Hematopoietic multipotent progenitor cell (in vitro differentiated cells): Measurements from ENCODE around the gene HOPX. TPM values are rescaled to one million over a fixed set of nuclear protein-coding genes. Genes with fewer than 3 reads are reported as not detected.
A peak's percentile ranks its signal among the peaks of the same experiment; 100 is the strongest.
"Not testable (repeated sequence)": the region's sequence is repeated elsewhere in the genome, so short reads cannot be mapped to it uniquely, and the experiment has no call there.

Experiments used
- DNase-seq, 3 donors: peaks; one replicate each; pipeline ENCODE4 v3.0.0-alpha.2; 2011 to 2015; ENCODE audit warnings: low read depth in 2 of 3, low spot score in 2 of 3
- total RNA-seq: library from RNA; depleted of rRNA; stranded (reverse); fragments of >200 nt; gene quantifications from one replicate; pipeline ENCODE4 v1.2.3, GENCODE V29; 2012

Gene HOPX
- total RNA-seq, 1 donor: 134 TPM

DNA sequence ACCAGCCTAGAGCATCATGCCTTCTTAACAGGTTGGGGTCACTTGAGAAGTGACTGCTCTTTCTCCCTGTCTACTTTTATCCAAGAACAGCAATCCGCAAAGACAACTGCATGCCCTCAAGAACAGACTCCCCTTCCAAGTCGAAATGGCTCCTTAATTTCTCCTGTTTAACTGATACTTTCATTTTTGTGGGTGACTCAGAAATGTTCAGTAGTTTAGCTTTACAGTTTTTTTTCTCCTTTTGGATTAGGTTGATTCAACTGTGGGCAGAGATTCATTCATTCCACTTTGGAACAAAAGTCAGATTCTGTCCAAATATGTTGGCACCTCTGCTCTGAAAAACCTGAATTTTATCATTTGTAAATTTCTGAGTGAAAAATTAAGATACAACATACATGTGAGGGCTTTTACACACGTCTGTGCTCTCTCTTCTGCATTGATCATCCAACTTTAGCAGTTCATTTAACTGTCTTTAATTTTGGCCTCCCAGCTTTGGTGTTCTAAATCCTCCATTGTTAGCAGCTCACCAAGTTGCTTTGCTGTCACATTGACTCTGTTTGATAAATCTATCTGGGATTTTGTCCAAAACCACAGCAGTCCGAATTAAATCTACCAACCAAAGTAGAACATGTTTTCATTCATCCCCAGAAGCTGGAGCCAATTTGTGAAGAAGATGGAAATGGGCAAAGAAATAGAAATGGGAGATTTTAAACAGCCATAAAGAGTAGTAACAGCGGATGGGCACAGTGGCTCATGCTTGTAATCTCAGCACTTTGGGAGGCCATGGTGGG, 50.0 kb downstream of the HOPX start:
- no peak for DNase-seq

DNA sequence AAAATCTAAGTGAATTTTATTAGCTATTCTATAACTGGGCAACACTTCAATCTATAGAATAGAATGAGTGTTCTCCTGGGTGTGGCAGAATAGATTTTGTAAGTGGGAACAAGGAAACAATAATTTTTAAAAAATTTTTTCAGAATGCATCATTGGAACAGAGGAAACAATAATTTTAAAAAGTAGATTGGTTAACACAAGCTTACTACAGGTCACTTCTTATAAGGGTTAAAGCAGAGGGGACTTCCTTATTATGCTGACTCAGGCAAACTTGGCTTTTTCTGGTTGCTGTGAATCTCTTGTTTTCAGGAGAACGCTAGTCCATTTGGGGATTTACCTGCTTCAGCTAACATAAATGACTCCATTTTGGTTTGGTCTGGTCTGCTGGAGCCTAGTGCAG, 52.5 kb downstream of the HOPX start:
- no peak for DNase-seq

DNA sequence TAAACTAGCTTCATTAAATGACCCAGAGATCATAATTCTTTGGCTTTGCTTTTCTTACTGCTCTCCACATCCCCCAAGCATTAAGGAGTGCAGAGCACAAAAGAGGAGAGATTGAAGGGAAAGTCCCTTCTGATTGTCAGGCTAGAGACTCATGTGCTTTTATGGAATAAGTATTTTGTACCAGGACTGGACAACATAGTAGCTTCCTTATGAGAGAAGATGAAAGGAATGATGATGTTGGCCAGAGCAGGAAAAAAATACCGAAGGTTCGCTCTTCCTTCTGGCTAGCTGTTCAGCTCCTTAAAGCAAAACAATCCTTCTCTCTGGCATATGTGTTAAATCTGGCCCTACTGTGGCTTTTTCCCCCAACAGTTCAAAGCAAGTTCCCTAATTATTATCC, 53.1 kb downstream of the HOPX start:
- no peak for DNase-seq

DNA sequence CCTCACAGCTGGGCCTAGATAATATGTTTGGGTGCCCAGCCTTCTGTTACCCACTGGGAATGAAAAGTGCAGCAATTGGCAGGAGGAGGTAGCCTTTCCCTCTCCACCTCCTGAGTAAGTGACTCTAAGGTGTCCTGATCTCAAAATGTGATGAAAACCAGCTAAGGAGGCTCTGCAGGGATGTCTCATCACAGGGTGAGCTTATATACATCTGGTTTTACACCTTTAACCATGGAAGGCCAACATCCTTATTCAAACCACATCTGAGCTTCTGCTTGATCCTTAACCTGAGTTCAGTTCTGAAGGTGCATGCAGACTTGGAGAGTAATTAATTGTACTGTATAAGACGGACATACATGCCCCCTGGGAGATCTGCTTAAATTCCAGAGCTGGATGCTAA, 53.7 kb downstream of the HOPX start:
- DNase-seq: no peak

DNA sequence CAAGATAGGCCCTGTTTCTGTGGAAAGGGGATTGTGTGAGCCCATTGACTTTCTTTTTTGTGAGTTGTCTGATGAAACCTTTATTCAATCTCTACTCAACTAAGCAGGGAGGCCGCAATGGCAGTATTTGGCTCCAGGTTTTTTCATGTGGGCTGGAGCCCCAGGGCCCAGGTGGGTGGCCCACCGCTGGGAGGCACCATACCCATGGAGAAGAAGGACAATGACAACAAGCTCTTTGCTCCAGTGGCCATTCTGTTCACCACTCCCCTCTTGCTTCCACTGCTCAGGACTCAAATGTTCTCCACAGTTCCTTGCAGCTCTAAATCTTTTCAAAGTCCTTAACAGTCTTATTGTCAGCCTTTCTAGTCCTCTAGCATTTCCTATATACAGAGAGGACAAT, 54.1 kb downstream of the HOPX start:
- DNase-seq: no peak

DNA sequence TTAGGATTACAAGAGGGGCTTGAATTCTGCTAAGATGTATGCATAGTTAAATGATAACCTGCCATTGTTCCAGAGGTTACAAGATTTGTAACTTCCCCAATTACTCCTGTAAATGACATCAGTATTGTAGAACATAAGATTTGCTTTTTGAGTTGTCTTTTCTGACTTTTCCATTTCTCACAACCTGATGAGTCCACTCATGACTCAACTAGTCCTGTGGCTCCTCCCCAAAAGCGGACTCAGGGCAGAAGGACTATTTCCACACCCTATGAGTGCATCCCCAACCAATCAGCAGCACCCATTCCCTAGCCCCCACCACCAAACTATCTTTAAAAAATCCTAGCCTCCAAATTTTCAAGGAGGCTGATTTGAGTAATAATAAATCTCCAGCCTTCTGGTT, 54.7 kb downstream of the HOPX start:
- no peak for DNase-seq

DNA sequence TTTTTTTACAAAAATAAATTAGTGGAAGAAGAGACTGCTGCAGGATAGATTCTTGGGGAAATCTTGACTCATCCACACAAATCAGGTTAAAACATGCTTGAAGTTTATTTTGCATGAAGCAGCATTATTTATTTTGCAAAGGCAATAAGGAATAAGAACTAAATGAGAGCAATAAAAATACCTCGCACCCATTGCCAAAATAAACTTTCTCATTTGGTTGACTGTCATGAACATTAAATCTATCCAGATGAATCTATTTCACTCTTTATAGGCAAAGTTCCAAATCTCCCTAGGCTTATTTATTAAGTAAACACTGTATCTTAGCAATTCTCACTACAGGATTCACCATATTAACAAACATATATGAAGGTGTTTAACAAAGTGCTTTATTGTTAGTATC, 58.9 kb downstream of the HOPX start:
- DNase-seq: no peak

DNA sequence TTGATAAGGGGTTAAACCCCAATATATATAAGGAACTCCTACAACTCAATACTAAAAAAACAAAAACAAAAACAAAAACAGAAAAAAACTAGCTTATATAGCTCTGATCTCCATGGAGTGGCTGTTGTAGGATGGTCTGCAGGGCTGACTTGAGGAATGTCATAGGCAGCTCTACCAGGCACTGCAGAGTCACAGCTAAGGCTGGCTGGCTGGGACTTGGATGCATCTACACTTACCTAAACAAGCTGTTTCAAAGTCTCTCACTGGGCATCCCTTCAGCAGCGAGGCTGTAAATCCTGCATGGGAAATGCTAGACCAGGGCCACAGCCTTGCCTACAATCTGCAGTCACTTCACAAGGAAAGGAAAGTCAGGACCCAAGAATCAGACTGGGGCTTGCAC, 61.3 kb downstream of the HOPX start:
- DNase-seq: no peak

DNA sequence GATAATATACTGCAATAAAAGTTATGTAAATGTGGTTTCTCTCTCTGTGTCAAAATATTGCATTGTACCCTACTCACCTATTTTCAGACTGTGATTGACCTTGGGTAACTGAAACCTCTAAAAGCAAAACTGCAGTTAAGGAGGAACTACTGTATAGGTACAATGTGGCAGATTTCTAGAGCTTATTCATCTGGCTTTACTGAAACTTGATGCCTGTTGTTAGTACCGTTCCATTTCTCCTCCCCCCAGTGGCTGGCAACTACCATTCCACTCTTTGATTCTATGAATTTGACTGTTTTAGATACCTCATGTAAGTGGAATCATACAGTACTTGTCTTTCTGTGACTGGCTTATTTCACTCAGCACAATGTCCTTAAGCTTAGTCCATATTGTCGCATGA, 61.9 kb downstream of the HOPX start:
- peak in 1 of 3 donors; percentile 23 for DNase-seq

DNA sequence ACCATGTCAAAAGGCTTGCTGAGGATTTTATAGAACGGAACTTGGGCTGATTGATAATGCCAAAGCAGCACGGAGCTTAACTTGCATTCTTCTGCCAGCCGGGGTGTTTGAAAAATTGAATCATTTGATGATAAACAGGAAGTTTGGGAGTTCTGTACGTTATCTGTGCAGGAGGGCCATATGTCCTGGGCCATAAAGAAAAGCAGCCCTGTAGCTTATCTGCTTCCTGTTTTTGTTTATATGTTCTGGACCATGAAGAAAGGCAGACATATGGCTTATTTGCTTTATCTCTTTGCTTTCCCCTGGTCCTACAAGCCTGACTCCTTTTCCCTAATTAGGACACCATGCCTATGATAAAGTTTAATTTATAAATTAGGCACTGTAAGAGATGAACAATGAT, 62.4 kb downstream of the HOPX start:
- no peak for DNase-seq

DNA sequence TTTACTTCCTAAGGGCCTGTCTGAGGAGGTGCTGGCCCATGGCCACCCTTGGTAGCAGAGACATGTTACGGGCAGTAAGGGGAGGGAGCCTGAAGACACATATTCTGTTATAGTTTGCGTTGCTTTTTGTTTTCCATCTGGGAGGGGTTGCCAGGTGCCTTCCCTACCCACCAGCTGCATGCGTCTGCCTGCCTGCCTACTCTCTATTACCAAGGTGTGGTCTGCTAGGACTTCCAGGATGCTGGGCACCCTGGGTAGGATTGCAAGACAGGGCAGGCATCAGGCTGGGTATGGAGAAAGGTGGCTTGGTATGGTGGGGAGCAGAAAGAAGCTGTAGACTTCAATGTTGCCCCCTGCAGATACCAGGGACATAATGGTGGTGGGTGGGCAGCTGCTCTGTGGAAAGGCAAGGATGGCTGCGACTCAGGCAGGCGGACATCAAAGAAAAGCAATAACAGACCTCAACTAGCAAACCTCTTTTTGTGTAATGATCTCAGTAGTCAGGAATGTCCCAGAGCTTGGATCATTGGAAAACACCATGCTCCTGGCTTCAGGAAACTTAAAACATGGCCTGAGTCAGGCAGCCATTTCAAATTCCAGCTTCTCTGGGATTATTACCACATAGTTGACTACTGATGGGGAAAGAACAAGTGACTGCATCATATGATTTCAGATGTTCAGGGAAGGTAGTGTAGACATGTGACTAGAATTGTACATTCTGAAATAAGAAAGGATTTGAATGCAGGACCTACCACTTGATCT, 67.8 kb downstream of the HOPX start:
- DNase-seq: no peak

DNA sequence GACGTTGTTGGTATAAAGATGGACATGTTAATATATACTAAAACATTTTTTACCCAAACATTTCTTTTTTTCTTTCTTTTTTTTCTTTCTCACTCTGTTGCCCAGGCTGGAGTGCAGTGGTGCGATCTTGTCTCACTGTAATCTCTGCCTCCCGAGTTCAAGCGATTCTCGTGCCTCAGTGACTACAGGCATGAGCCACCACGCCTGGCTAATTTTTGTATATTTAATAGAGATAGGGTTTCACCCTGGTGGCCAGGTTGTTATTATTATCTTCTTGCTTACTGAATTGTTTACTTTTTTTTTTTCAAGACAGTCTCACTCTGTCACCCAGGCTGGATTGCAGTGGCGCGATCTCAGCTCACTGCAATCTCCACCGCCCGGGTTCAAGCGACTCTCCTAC, 68.8 kb downstream of the HOPX start:
- DNase-seq: no peak

DNA sequence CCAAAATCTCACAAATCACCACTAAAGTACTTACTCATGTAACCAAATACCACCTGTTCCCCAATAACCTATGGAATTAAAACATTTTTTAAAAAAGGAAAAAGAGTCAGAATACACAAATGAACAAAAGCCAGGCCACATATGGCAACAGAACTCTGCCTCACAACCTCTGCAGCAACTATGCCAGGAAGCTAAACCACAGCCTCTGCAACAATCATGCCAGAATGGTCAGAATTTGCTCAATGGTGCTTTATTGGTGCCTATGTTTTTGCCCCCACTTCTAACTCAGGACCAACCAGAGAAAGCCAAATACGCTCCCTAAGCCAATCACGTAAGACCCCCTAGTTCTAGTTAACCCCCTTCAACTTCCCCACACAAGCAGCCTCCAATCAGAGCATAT, 69.6 kb downstream of the HOPX start:
- no peak for DNase-seq

DNA sequence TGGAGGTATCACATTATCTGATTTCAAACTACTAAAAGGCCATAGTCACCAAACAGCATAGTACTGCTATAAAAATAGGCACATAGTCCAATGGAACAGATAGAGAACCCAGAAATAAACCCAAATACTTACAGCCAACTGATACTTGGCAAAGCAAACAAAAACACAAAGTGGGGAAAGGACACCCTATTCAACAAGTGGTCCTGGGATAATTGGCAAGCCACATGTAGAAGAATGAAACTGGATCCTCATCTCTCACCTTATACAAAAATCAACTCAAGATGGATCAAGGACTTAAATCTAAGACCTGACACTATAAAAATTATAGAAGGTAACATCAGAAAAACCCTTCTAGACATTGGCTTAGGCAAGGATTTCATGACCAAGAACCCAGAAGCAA, 70.9 kb downstream of the HOPX start:
- not testable (repeated sequence) for DNase-seq

DNA sequence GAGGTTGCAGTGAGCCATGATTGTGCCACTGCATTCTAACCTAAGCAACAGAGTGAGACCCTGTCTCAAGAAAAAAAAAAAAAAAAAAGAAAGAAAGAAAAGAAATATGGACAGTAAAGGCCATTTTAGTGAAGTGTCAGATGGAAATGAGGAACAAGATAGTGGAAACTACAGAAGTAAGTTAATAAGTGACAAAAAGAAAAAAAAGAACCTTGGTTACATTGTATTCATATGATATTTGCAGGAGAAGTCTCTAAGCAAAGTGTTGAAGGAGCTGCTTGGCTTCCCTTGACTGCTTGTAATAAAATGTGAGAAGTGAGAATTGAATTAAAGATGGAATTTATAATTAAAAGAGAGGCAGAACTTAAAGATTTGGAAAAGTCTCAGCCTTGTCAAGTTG, 73.2 kb downstream of the HOPX start:
- DNase-seq: no peak

DNA sequence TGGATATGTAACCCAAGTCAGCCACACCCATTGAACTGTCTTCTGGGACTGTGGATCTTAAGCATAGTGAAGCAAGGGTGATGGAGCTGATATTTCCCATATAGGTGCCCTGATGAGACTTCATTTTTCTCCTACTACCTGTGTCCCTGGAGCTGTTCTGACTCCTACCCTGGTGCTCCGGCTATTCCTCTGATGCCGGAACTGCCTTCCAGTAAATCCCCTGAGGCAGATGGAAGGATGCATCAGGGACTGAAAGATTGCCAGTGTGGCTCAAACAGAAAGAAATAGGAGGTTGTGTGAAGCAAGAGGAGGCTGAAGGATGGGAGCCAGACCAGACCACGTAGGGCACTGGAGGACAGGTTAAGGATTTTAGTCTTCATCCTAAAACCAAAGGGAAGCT, 74.7 kb downstream of the HOPX start:
- no peak for DNase-seq

DNA sequence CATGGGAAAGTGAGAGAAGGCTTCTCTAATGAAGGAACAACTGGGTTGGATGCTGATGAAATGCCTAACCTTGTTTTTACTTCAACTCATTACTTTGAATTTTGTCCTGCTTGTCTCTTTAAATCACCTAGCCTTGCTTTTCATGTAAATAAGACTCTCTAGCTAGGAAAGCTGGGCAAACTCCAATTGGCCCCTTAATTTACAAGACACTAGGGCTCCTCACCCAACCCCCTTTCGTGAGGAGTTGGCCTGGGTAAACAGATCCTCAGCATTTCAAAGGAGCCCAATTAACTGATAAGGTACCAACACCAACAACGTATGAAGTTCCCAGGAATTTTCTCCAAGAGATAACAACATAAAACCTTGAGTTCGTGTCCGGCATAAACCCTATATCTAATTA, 75.6 kb downstream of the HOPX start:
- DNase-seq: not testable (repeated sequence)

DNA sequence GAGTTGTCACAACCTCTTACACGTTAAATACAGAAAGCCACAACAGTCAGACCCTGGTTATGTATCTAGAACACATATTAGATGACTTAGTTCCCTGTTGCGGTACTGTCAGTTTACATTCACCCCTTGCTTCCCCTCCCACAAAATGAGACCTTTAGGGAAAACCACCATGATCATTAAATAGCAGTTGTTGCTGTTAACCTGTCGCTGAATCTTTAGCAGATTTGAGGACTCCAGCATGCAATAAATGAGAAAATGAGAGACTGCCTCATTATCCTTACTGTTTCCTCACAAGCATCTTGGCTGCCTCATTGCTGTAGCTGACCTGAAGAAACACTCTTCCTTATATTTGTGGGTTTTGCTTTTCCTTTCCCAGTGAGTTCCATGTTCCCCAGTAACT, 77.8 kb downstream of the HOPX start:
- DNase-seq: no peak
